HG02623 (cell line): Measurements from ENCODE around the gene HOXA4.

ENCODE experiments used
- ATAC-seq: cut with Tn5 transposase; IDR thresholded peaks from one replicate; pipeline ENCODE4 v1.9.1; 2021; ENCODE audit warnings: moderate library complexity; ENCODE audit not compliant: unreplicated experiment

The HOXA4 gene

GRCh38 chr7:27158436-27159265, 28.1 kb upstream of the HOXA4 start:
- no peak for ATAC-seq

GRCh38 chr7:27157702-27158431, 27.3 kb upstream of the HOXA4 start:
- no peak for ATAC-seq

GRCh38 chr7:27156916-27157701, 26.6 kb upstream of the HOXA4 start:
- ATAC-seq: no peak

GRCh38 chr7:27156508-27156898, 25.9 kb upstream of the HOXA4 start, which contains the start of gene HOXA7:
HOXA7 (minus strand) TSS chr7:27156675; CDS start chr7:27156545, 130 bp downstream.
- ATAC-seq: no peak

GRCh38 chr7:27155816-27156507, 25.4 kb upstream of the HOXA4 start:
- no peak for ATAC-seq

GRCh38 chr7:27154901-27155815, 24.6 kb upstream of the HOXA4 start:
- ATAC-seq: no peak

GRCh38 chr7:27154369-27154768, 23.8 kb upstream of the HOXA4 start:
- ATAC-seq: no peak

GRCh38 chr7:27153526-27153925, 23.0 kb upstream of the HOXA4 start:
- no peak for ATAC-seq

- no peak for ATAC-seq
These were observed 22.4 kb upstream of the HOXA4 start for GRCh38 chr7:27152816-27153442.

GRCh38 chr7:27151931-27152815, 21.6 kb upstream of the HOXA4 start, which contains the start of gene HOXA3:
HOXA3 (minus strand) TSS chr7:27152583; CDS start chr7:27110640, 41,943 bp downstream.
- ATAC-seq: no peak

GRCh38 chr7:27151341-27151930, 20.9 kb upstream of the HOXA4 start:
- no peak for ATAC-seq

- ATAC-seq: no peak
These were observed 20.2 kb upstream of the HOXA4 start for GRCh38 chr7:27150568-27151340.

GRCh38 chr7:27149842-27150567, 19.4 kb upstream of the HOXA4 start:
- no peak for ATAC-seq

- ATAC-seq: no peak
These were observed 18.4 kb upstream of the HOXA4 start for GRCh38 chr7:27148756-27149641.

GRCh38 chr7:27148031-27148755, 17.6 kb upstream of the HOXA4 start:
- ATAC-seq: no peak
